Chondrocyte (in vitro differentiated cells): Measurements from ENCODE around the gene CLDN20. TPM values are rescaled to one million over a fixed set of nuclear protein-coding genes. Genes with fewer than 3 reads are reported as not detected.
"Not testable (repeated sequence)": the region's sequence is repeated elsewhere in the genome, so short reads cannot be mapped to it uniquely, and the experiment has no call there.

Source experiments
- DNase-seq: peaks from one replicate; pipeline ENCODE4 v3.0.0; 2021; ENCODE audit warnings: mixed read lengths, low spot score
- H3K27ac Mint-ChIP-seq: one replicate; pipeline ENCODE4 v1.8.0; 2021; ENCODE audit warnings: mild to moderate bottlenecking, moderate library complexity, mixed read lengths; ENCODE audit not compliant: unreplicated experiment
- H3K27me3 Mint-ChIP-seq: 2 replicates; pipeline ENCODE4 v1.8.0; 2021; ENCODE audit warnings: low read depth, mixed read lengths
- H3K36me3 Mint-ChIP-seq: 2 replicates; pipeline ENCODE4 v1.8.0; 2021; ENCODE audit warnings: low read depth, mixed read lengths
- H3K4me1 Mint-ChIP-seq: 2 replicates; pipeline ENCODE4 v1.8.0; 2021; ENCODE audit warnings: low read depth, mild to moderate bottlenecking, mixed read lengths
- H3K4me3 Mint-ChIP-seq: one replicate; pipeline ENCODE4 v1.8.0; 2021; ENCODE audit warnings: mild to moderate bottlenecking, moderate library complexity, mixed read lengths; ENCODE audit not compliant: unreplicated experiment
- H3K9me3 Mint-ChIP-seq: 2 replicates; pipeline ENCODE4 v1.8.0; 2021; ENCODE audit warnings: low read depth, mixed read lengths
- long read RNA-seq: library from polyadenylated mRNA; stranded (forward); transcript quantifications from one replicate; pipeline ENCODE4 v2.0.0, GENCODE V29; 2021
- total RNA-seq: library from RNA; stranded (reverse); gene quantifications from 3 replicates; pipeline ENCODE4 v1.2.1, GENCODE V29; 2021
- TF ChIP-seq, protein P1 (sequence below): fragments of 200-600 bp; sonication (generic); IDR thresholded peaks from 2 replicates; pipeline ENCODE4 v1.5.0; 2021; ENCODE audit warnings: antibody characterized with exemption, mild to moderate bottlenecking, moderate library complexity

The CLDN20 gene, protein sequence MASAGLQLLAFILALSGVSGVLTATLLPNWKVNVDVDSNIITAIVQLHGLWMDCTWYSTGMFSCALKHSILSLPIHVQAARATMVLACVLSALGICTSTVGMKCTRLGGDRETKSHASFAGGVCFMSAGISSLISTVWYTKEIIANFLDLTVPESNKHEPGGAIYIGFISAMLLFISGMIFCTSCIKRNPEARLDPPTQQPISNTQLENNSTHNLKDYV
- total RNA-seq, result not detected in 3 replicates
- long read RNA-seq, result 0 reads

DNA sequence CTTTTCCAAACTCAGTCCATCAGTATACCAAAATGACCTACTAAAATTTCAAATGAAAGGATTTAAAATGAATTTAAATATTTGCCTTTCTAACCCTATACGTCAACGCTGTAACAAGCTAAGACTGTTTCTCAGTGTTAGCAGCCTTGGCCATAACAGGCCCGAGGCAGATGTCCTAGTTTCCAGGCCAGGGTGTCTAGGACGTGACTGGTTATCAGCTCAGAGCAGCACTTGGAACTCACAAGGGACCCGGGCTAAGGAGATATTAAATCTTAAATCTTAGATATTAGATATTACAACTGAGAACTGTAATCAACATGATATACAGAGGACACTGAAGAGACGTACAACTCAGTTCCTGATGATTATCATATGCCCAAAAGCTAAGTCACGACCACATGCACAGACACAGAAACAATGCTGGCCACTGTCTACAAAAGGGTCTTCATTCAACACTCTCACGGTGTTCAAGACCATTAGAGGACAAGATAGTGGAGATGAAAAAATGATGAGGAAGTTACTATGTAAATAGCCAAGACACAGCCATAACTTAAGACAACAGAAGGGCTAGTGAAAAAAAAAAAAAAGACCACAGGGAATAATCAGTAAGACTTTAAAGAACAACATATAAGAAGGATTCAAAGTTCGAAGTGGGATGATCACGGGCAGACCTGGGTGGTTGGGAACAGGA, at the start of gene CLDN20:
Gene CLDN20 (plus strand): TSS at position 641 of the 691 bp plus-strand sequence. CDS start 11,707 bp downstream, outside the sequence.
- Mint-ChIP-seq H3K9me3 (no peaks in the 10 kb centered on the region), H3K36me3 (peaks cover 9% of the 10 kb centered on the region), H3K4me1 (peaks cover 19% of the 10 kb centered on the region), H3K27me3 (no peaks in the 10 kb centered on the region), H3K27ac (peak within 1 kb of the TSS; percentile 80), H3K4me3 (no peak within 1 kb of the TSS)
- no peak for DNase-seq
- TF ChIP-seq, protein P1, sequence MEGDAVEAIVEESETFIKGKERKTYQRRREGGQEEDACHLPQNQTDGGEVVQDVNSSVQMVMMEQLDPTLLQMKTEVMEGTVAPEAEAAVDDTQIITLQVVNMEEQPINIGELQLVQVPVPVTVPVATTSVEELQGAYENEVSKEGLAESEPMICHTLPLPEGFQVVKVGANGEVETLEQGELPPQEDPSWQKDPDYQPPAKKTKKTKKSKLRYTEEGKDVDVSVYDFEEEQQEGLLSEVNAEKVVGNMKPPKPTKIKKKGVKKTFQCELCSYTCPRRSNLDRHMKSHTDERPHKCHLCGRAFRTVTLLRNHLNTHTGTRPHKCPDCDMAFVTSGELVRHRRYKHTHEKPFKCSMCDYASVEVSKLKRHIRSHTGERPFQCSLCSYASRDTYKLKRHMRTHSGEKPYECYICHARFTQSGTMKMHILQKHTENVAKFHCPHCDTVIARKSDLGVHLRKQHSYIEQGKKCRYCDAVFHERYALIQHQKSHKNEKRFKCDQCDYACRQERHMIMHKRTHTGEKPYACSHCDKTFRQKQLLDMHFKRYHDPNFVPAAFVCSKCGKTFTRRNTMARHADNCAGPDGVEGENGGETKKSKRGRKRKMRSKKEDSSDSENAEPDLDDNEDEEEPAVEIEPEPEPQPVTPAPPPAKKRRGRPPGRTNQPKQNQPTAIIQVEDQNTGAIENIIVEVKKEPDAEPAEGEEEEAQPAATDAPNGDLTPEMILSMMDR, result no peak

DNA sequence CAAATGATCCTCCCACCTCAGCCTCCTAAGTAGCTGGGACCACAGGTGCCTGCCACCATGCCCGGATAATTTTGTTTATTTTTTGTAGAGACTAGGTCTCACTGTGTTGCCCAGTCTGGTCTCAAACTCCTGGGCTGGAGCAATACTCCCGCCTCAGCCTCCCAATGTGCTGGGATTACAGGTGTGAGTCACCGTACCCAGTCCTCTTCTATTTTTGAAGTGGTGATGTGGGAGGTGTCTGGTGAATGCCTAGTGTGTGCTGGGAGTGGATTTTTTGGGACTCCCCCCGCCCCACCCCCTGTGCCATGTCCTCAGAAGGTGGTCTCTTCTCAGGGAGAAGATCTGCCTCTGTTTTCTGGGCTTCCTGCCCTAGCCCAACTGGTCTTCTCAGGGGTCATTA, 47.9 kb upstream of the CLDN20 start:
- Mint-ChIP-seq H3K36me3 (peaks cover 10% of the 10 kb centered on the region), H3K27ac (no peak overlapping the region), H3K9me3 (peaks cover 5% of the 10 kb centered on the region), H3K4me1 (peaks cover 9% of the 10 kb centered on the region), H3K27me3 (no peaks in the 10 kb centered on the region), H3K4me3 (no peak overlapping the region)
- DNase-seq, result no peak
- TF ChIP-seq, protein P1, result no peak

DNA sequence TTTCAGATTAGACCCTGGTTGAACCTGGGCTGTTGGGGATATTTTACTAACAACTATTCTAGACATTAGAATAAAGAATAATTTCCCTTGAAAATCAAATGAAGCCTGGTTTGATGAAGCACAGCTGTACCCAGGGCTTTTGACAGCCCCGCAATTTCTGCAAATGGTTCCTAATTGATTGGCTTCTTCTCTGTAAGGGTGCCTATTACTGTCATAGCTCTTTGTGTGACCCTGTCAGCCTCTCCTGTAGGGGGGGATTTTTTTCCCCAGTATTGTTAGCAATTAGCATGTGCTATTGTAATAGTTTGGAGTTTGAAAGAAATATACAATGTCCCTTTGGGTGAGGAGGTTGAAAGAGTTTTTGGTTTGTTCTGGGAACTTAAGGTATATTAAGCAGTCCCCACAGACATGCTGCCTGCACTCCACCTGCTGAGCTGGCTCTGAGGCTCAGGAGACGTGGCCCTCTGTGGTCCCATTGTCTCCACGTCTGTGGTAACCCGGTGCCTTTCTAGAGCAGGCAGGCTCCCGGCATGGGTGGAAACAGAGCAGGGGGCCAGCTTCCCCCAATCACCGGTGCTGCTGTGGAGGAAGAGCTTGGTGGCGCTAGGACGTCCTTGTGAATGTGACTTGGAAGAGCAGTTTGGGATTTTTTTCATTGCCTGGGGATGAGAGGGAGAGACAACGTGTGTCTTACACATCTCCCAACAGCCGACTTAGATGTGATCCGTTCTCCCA, 47.3 kb upstream of the CLDN20 start:
- H3K4me1 Mint-ChIP-seq, result peaks cover 9% of the 10 kb centered on the region
- peaks cover 5% of the 10 kb centered on the region for H3K9me3 Mint-ChIP-seq
- no peak for DNase-seq
- H3K36me3 Mint-ChIP-seq, result peaks cover 10% of the 10 kb centered on the region
- H3K4me3 Mint-ChIP-seq, result no peak overlapping the region
- TF ChIP-seq, protein P1, result no peak
- no peaks in the 10 kb centered on the region for H3K27me3 Mint-ChIP-seq
- H3K27ac Mint-ChIP-seq, result no peak overlapping the region

DNA sequence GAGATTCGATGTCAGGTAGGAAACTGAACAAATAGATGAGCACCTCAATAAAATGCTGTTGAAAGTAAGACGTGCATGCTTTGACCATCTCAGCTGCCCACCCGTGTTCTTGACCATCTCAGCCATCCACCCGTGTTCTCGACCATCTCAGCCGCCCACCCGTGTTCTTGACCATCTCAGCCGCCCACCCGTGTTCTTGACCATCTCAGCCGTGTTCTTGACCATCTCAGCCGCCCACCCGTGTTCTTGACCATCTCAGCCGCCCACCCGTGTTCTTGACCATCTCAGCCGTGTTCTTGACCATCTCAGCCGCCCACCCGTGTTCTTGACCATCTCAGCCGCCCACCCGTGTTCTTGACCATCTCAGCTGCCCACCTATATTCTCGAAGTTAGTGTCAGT, 45.1 kb upstream of the CLDN20 start:
- not testable (repeated sequence) for H3K27me3 Mint-ChIP-seq, H3K36me3 Mint-ChIP-seq, H3K9me3 Mint-ChIP-seq, H3K4me3 Mint-ChIP-seq, H3K27ac Mint-ChIP-seq, DNase-seq
- peaks cover 12% of the 10 kb centered on the region for H3K4me1 Mint-ChIP-seq

DNA sequence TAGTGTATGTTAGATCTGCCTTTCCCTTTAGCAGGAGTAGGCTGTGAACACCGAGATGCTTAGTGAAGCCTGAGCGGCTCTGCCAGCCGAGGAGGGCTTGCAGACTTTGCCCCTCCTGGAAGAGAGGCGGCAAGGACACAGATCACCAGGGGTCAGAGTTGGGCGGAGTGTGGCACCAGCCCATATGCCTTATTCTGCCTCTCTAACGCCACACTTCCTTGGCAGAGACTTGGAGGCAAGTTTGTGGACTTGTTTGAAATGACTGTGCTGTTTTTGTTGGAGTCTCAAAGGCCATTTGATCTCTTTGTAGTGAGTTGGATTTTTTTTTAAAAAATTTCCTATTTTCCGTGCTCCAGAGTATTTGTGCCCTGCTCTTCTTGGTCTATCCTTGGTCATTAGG, 44.5 kb upstream of the CLDN20 start:
- Mint-ChIP-seq H3K4me1 (peaks cover 18% of the 10 kb centered on the region), H3K4me3 (no peak overlapping the region), H3K27ac (no peak overlapping the region), H3K27me3 (no peaks in the 10 kb centered on the region), H3K36me3 (peaks cover 4% of the 10 kb centered on the region), H3K9me3 (no peaks in the 10 kb centered on the region)
- no peak for DNase-seq
- TF ChIP-seq, protein P1, result no peak
